ENCODE results near the gene MIA2.
A peak's percentile ranks its signal among the peaks of the same experiment; 100 is the strongest.
"Not testable (repeated sequence)": the region's sequence is repeated elsewhere in the genome, so short reads cannot be mapped to it uniquely, and the experiment has no call there.

The MIA2 gene

GRCh38 chr14:39231751-39232553 lies 1.8 kb upstream of the MIA2 start:
- peak overlapping the region; percentile 65 for H3K27ac ChIP-seq (replicated peaks)
- H3K27me3 ChIP-seq (ENCODE audit: insufficient read depth, poor library complexity, severe bottlenecking); H3K4me3 ChIP-seq (replicated peaks; ENCODE audit: insufficient read depth, low read length): not testable (repeated sequence)
- peak in 1 of 2 experiments; percentile 73 for DNase-seq (ENCODE audit: low read depth in 1 of 2, low spot score in 1 of 2)

DNA sequence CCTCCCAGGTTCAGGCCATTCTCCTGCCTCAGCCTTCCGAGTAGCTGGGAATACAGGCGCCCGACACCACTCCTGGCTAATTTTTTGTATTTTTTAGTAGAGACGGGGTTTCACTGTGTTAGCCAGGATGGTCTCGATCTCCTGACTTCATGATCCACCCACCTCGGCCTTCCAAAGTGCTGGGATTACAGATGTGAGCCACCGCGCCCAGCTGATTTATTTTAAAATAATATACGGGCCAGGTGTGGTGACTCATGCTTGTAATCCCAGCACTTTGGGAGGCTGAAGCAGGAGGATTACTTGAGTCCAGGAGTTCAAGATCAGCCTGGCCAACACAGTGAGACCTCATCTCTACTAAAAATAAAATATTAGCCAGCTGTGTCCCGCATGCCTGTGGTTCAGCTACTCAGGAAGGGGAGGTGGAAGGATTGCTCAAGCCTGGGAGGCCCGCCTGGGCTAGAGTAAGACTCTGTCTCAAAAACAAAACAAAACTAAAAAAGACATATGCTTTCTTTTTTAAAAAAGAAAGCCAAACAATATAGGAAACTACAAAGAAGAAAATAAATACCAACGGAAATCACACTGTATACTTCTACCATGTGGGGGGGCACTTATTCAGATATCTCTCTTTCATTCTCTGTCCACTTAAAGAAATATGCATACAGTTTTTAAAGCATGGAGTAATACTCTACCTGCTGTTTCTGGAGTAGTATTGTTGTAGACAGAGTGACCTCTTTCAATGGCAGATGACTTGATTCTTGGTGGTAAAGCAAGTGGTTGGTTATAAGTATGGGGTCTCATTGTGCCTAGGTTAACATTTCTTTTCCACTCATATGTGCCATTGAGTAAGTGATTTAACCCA lies 930 bp upstream of the MIA2 start:
- DNase-seq (ENCODE audit: low read depth in 1 of 2, low spot score in 1 of 2), result peak in 1 of 2 experiments; percentile 73
- TF ChIP-seq GABPA (IDR thresholded peaks at IDR 0.05; ENCODE audit: low read depth), result no peak
- TF ChIP-seq CTCF (IDR thresholded peaks at IDR 0.05; ENCODE audit: insufficient read depth, low read length), result no peak
- TF ChIP-seq POLR2AphosphoS5 (IDR thresholded peaks at IDR 0.05; ENCODE audit: low read depth), result peak; percentile 26; the same call in 1 of the 2 replicates
- TF ChIP-seq SPI1 (IDR thresholded peaks at IDR 0.05; ENCODE audit: borderline replicate concordance, low read depth), result no peak
- peak; percentile 13 for TF ChIP-seq REST (IDR thresholded peaks at IDR 0.05; ENCODE audit: insufficient replicate concordance, low read depth)
- Histone ChIP-seq H3K27ac (replicated peaks) (peak overlapping the region; percentile 65), H3K4me3 (replicated peaks; ENCODE audit: insufficient read depth, low read length) (no peak overlapping the region), H3K27me3 (ENCODE audit: insufficient read depth, poor library complexity, severe bottlenecking) (no peaks in the 10 kb centered on the region)

DNA sequence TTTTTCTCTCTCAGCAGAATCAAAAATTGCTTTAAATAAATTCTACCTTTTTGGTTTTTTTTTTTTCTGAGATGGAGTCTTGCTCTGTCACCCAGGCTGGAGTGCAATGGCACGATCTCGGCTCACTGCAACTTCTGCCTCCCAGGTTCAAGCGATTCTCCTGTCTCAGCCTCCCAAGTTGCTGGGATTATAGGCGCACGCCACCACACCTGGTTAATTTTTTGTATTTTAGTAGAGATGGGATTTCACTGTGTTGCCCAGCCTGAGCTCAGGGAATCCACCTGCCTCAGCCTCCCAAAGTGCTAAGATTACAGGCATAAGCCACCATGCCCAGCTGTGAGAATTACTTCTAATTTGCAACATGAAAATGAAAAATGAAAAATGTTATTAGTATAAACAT lies 1.3 kb downstream of the MIA2 start:
- not testable (repeated sequence) for H3K27me3 ChIP-seq (ENCODE audit: insufficient read depth, poor library complexity, severe bottlenecking); DNase-seq (ENCODE audit: low read depth in 1 of 2, low spot score in 1 of 2); H3K27ac ChIP-seq (replicated peaks); H3K4me3 ChIP-seq (replicated peaks; ENCODE audit: insufficient read depth, low read length)

- H3K27ac ChIP-seq (replicated peaks); H3K27me3 ChIP-seq (ENCODE audit: insufficient read depth, poor library complexity, severe bottlenecking); DNase-seq (ENCODE audit: low read depth in 1 of 2, low spot score in 1 of 2); H3K4me3 ChIP-seq (replicated peaks; ENCODE audit: insufficient read depth, low read length): not testable (repeated sequence)
Measured at GRCh38 chr14:39235466-39235865, 1.8 kb downstream of the MIA2 start.

- no peak for DNase-seq (ENCODE audit: low read depth in 1 of 2, low spot score in 1 of 2)
Measured at GRCh38 chr14:39240769-39241168, 7.1 kb downstream of the MIA2 start.

More at GRCh38 chr14:39240769-39241168, 7.1 kb downstream of the MIA2 start:
- H3K27me3 ChIP-seq (ENCODE audit: insufficient read depth, poor library complexity, severe bottlenecking), result no peaks in the 10 kb centered on the region
- no peak for TF ChIP-seq CTCF (IDR thresholded peaks at IDR 0.05; ENCODE audit: insufficient read depth, low read length)
- no peak overlapping the region for H3K4me3 ChIP-seq (replicated peaks; ENCODE audit: insufficient read depth, low read length)
- H3K27ac ChIP-seq (replicated peaks), result no peak overlapping the region
